RWPE2 (cell line): ENCODE data around the gene RPS5.

ENCODE experiments used
- ATAC-seq: fragments of 200-7000 bp; cut with Tn5 transposase; 3 replicates; pipeline ENCODE4 v1.9.1; 2021; ENCODE audit warnings: low read depth
- DNase-seq: peaks from one replicate; pipeline ENCODE4 v3.0.0-alpha.2; 2020; ENCODE audit warnings: low spot score
- H3K27ac ChIP-seq: fragments of 450-650 bp; 2 replicates; pipeline ENCODE4 v1.5.1; 2017; ENCODE audit warnings: mild to moderate bottlenecking; ENCODE audit not compliant: poor library complexity, severe bottlenecking
- H3K27me3 ChIP-seq: fragments of 250-450 bp; sonication (Bioruptor Pico); 2 replicates; pipeline ENCODE4 v1.5.1; 2021; ENCODE audit warnings: mild to moderate bottlenecking, moderate library complexity; ENCODE audit not compliant: insufficient read depth, poor library complexity, severe bottlenecking
- H3K36me3 ChIP-seq: fragments of 250-450 bp; sonication (Bioruptor Pico); 2 replicates; pipeline ENCODE4 v1.5.1; 2020; ENCODE audit warnings: low read depth, mild to moderate bottlenecking, moderate library complexity
- H3K4me1 ChIP-seq: fragments of 250-450 bp; sonication (Bioruptor Pico); 2 replicates; pipeline ENCODE4 v1.5.1; 2021; ENCODE audit warnings: mild to moderate bottlenecking, moderate library complexity; ENCODE audit not compliant: insufficient read depth, poor library complexity, severe bottlenecking
- H3K4me3 ChIP-seq: fragments of 250-450 bp; sonication (Bioruptor Pico); 2 replicates; pipeline ENCODE4 v1.5.1; 2021; ENCODE audit warnings: mild to moderate bottlenecking, moderate library complexity; ENCODE audit not compliant: severe bottlenecking
- H3K9me3 ChIP-seq: fragments of 250-450 bp; sonication (Bioruptor Pico); 2 replicates; pipeline ENCODE4 v1.5.1; 2021; ENCODE audit warnings: mild to moderate bottlenecking, moderate library complexity; ENCODE audit not compliant: severe bottlenecking
- CTCF ChIP-seq: fragments of 450-650 bp; IDR thresholded peaks from one replicate; pipeline ENCODE4 v1.5.1; 2017; ENCODE audit warnings: mild to moderate bottlenecking, moderate library complexity; ENCODE audit not compliant: poor library complexity, severe bottlenecking

The RPS5 gene

GRCh38 chr19:58395220-58395978 is 8.3 kb downstream of the RPS5 start, which contains the start of gene RNF225:
RNF225 (plus strand) TSS chr19:58395656; CDS start chr19:58396090, 434 bp downstream.
- peak; percentile 83 for DNase-seq
- no peak for TF ChIP-seq CTCF
- H3K27ac ChIP-seq: peak within 1 kb of the TSS; percentile 64
- peak; percentile 72 for ATAC-seq
- no peaks in the 10 kb centered on the region for H3K27me3 ChIP-seq
- H3K36me3 ChIP-seq: peaks cover 45% of the 10 kb centered on the region
- no peaks in the 10 kb centered on the region for H3K9me3 ChIP-seq
- H3K4me3 ChIP-seq: peak within 1 kb of the TSS; percentile 25
- peaks cover 8% of the 10 kb centered on the region for H3K4me1 ChIP-seq

GRCh38 chr19:58395979-58396627 is 9.0 kb downstream of the RPS5 start:
- DNase-seq: peak; percentile 59
- Histone ChIP-seq H3K9me3 (no peaks in the 10 kb centered on the region), H3K4me1 (peaks cover 8% of the 10 kb centered on the region), H3K36me3 (peaks cover 38% of the 10 kb centered on the region), H3K27ac (peak overlapping the region; percentile 64), H3K4me3 (peak overlapping the region; percentile 25), H3K27me3 (no peaks in the 10 kb centered on the region)
- no peak for TF ChIP-seq CTCF
- ATAC-seq: peak; percentile 39; the same call in 2 of the 3 replicates

- peak overlapping the region; percentile 25 for H3K4me3 ChIP-seq
- TF ChIP-seq CTCF: no peak
- ATAC-seq (no peak), DNase-seq (peak; percentile 51)
- peaks cover 8% of the 10 kb centered on the region for H3K4me1 ChIP-seq
- H3K36me3 ChIP-seq: peaks cover 30% of the 10 kb centered on the region
- no peaks in the 10 kb centered on the region for H3K27me3 ChIP-seq
- peak overlapping the region; percentile 64 for H3K27ac ChIP-seq
- no peaks in the 10 kb centered on the region for H3K9me3 ChIP-seq
Observed at GRCh38 chr19:58396691-58397532, 9.8 kb downstream of the RPS5 start.

GRCh38 chr19:58397533-58398037 is 10.5 kb downstream of the RPS5 start:
- no peaks in the 10 kb centered on the region for H3K9me3 ChIP-seq
- H3K27me3 ChIP-seq: no peaks in the 10 kb centered on the region
- H3K27ac ChIP-seq: no peak overlapping the region
- peak; percentile 55 for DNase-seq
- no peak for ATAC-seq
- peaks cover 12% of the 10 kb centered on the region for H3K4me1 ChIP-seq
- no peak for TF ChIP-seq CTCF
- H3K4me3 ChIP-seq: no peak overlapping the region
- H3K36me3 ChIP-seq: peaks cover 23% of the 10 kb centered on the region
